Endothelial cell of umbilical vein (primary cell): Measurements from ENCODE around the gene GALK2. TPM values are rescaled to one million over a fixed set of nuclear protein-coding genes. Genes with fewer than 3 reads are reported as not detected.

Experiments
- BruUV-seq: library from RNA; stranded (reverse); fragments of 400-500 nt; replicated peaks from 2 replicates; lab custom pipeline; 2021; lab: Mats Ljungman, UMichigan
- CTCF ChIA-PET: fragments of 300-600, 350-600 bp; sonication (Branson Sonifier 250); formaldehyde crosslinking; loops from one replicate; lab custom pipeline; 2021; ENCODE audit warnings: antibody characterized with exemption, inconsistent platforms; lab: Charles Lee
- POLR2A ChIA-PET: fragments of 300-600, 350-600 bp; sonication (Branson Sonifier 250); formaldehyde crosslinking; loops from one replicate; lab custom pipeline; 2021; ENCODE audit warnings: antibody characterized with exemption, inconsistent platforms; lab: Charles Lee
- DNase-seq: peaks from one replicate; pipeline ENCODE4 v3.0.0-alpha.2; 2011; ENCODE audit warnings: low read depth, low spot score
- FAIRE-seq: peaks from 2 replicates; lab custom pipeline; 2011; peaks lifted over from hg19 to GRCh38; lab: Jason Lieb, UNC
- H2AFZ ChIP-seq: 2 replicates; pipeline ENCODE4 v1.6.0; 2012; ENCODE audit warnings: low read depth, low read length, control low read depth, inconsistent platforms
- H3K27ac ChIP-seq: 2 replicates; pipeline ENCODE4 v1.5.1; 2011; ENCODE audit warnings: low read depth, mild to moderate bottlenecking, control low read depth, low read length, moderate library complexity; ENCODE audit not compliant: insufficient read depth
- H3K27me3 ChIP-seq, 2 experiments: 2 replicates each; pipeline versions ENCODE4 v1.6.0 to v1.6.1; 2011; ENCODE audit warnings: low read length in 2 of 2, mixed read lengths in 1 of 2; ENCODE audit not compliant: control insufficient read depth in 2 of 2, insufficient read depth in 2 of 2
- H3K36me3 ChIP-seq, 2 experiments: 2 replicates in 1 of 2; 3 replicates in 1 of 2; pipeline ENCODE4 v1.5.1; 2011; ENCODE audit warnings: low read length in 2 of 2, mild to moderate bottlenecking in 1 of 2, moderate library complexity in 1 of 2; ENCODE audit not compliant: control insufficient read depth in 2 of 2, insufficient read depth in 2 of 2; ENCODE audit errors: extremely low read depth in 1 of 2
- H3K4me1 ChIP-seq: 3 replicates; pipeline ENCODE4 v1.5.1; 2011; ENCODE audit warnings: mild to moderate bottlenecking, low read length; ENCODE audit not compliant: control insufficient read depth, insufficient read depth; ENCODE audit errors: extremely low read depth
- H3K4me2 ChIP-seq: 2 replicates; pipeline ENCODE4 v1.6.1; 2011; ENCODE audit warnings: low read length, control low read depth, mixed read lengths; ENCODE audit not compliant: insufficient read depth
- H3K4me3 ChIP-seq, 3 experiments: fragments of 200-600 bp in 1 of 3; sonication (generic), shearing (Covaris generic) in 1 of 3; replicated peaks in 1 of 3; 2 replicates each; pipeline ENCODE4 v1.5.1; 2011 to 2016; ENCODE audit warnings: control low read depth in 3 of 3, low read length in 3 of 3, mild to moderate bottlenecking in 2 of 3, inconsistent platforms in 1 of 3, low read depth in 1 of 3, moderate library complexity in 1 of 3; ENCODE audit not compliant: insufficient read depth in 1 of 3
- H3K79me2 ChIP-seq: 2 replicates; pipeline ENCODE4 v1.6.0; 2012; ENCODE audit warnings: low read length, inconsistent platforms; ENCODE audit not compliant: control insufficient read depth, insufficient read depth
- H3K9ac ChIP-seq: replicated peaks from 2 replicates; pipeline ENCODE3; 2011; ENCODE audit warnings: low read length, control low read depth; ENCODE audit not compliant: insufficient read depth; ENCODE audit errors: extremely low read depth
- H3K9me1 ChIP-seq: replicated peaks from 3 replicates; pipeline ENCODE4 v1.6.0; 2011; ENCODE audit warnings: mild to moderate bottlenecking, low read length; ENCODE audit not compliant: control insufficient read depth, insufficient read depth; ENCODE audit errors: extremely low read depth
- H3K9me3 ChIP-seq: replicated peaks from 2 replicates; pipeline ENCODE4 v1.5.1; 2012; ENCODE audit warnings: low read length, inconsistent platforms; ENCODE audit not compliant: control insufficient read depth, insufficient read depth
- H4K20me1 ChIP-seq: replicated peaks from 2 replicates; pipeline ENCODE3; 2011; ENCODE audit warnings: mild to moderate bottlenecking, low read length; ENCODE audit not compliant: control insufficient read depth, insufficient read depth; ENCODE audit errors: extremely low read depth
- CTCF ChIP-seq, 2 donors: IDR thresholded peaks; 1 replicate in 1 of 2; 2 replicates in 1 of 2; pipeline ENCODE4 v1.5.1; 2011; ENCODE audit warnings: low read length in 2 of 2, mild to moderate bottlenecking in 2 of 2, moderate library complexity in 2 of 2, control low read depth in 1 of 2, inconsistent platforms in 1 of 2, low read depth in 1 of 2; ENCODE audit not compliant: insufficient read depth in 1 of 2; ENCODE audit errors: extremely low read depth in 1 of 2
- MAX ChIP-seq: IDR thresholded peaks from 2 replicates; pipeline ENCODE4 v1.6.1; 2011; ENCODE audit not compliant: insufficient read depth, insufficient read length
- dilution Hi-C: fragments of 300-500 bp; cut with MboI; formaldehyde crosslinking; loops from one replicate; pipeline ENCODE4 v1.15.0; 2019; ENCODE audit warnings: low sequenced_read_pairs; ENCODE audit not compliant: extremely low pct_ligation_motif_present
- intact Hi-C: fragments of 100-400 bp; cut with micrococcal nuclease; formaldehyde crosslinking; loops from one replicate; pipeline ENCODE4 v1.10.0; 2022
- polyA plus RNA-seq, 4 experiments: library from polyadenylated mRNA; depleted of rRNA in 3 of 4; stranded (reverse) in 3 of 4; unstranded in 1 of 4; fragments of >200 nt; gene quantifications; 2 replicates each; pipeline versions ENCODE4 v1.2.1 to v1.2.3, GENCODE V29; 2011 to 2012; ENCODE audit warnings: missing spikeins in 1 of 4
- total RNA-seq: library from RNA; stranded (reverse); gene quantifications from 2 replicates; pipeline ENCODE4 v1.2.3, GENCODE V29; 2021

The GALK2 gene
- total and polyA plus RNA-seq, 2 donors (not counting 3 experiments of a cell fraction or from before 2014, with no cell fraction given): 19.9 to 31.3 TPM

- intact Hi-C loops: loop anchor here (5.0 kb wide), 1 partner anchor 571 kb away; no protein-coding TSS in a partner anchor
- Histone ChIP-seq H3K9ac (no peak overlapping the region), H3K27ac (peak overlapping the region; percentile 54), H3K4me3 (no peak overlapping the region), H3K4me1 (peaks cover 50% of the 10 kb centered on the region), H3K36me3 (peaks cover 7 to 16% of the 10 kb centered on the region in 2 experiments), H3K9me1 (no peaks in the 10 kb centered on the region), H3K9me3 (no peaks in the 10 kb centered on the region), H3K27me3 (no peaks in the 10 kb centered on the region), H3K4me2 (peak overlapping the region; percentile 42), H2AFZ (no peak overlapping the region), H3K79me2 (peaks cover 19% of the 10 kb centered on the region), H4K20me1 (no peaks in the 10 kb centered on the region)
- dilution Hi-C loops: no loop called here
- peak; percentile 50 for DNase-seq
- TF ChIP-seq MAX (no peak), CTCF (IDR thresholded peaks at IDR 0.05; ENCODE audit: extremely low read depth in 1 of 2, insufficient read depth in 1 of 2, low read depth in 1 of 2, low read length in 2 of 2) (no peak)
- no TSS peak for BruUV-seq
- peak; percentile 67 for FAIRE-seq
- CTCF ChIA-PET: interaction anchor here (0.8 to 3.1 kb wide), 7 partner anchors 8 to 276 kb away, joined by 3 to 39 read pairs (median 3); partner anchors contain the start of gene COPS2
- POLR2A ChIA-PET: interaction anchor here (0.9 kb wide), 1 partner anchor 18 kb away, joined by 3 read pairs; the partner anchor contains the start of gene COPS2
Measured at GRCh38 chr15:49137861-49138260, 32.2 kb upstream of the GALK2 start.
